Osteoblast (primary cell): Measurements from ENCODE around the gene CHCHD3. TPM values are rescaled to one million over a fixed set of nuclear protein-coding genes. Genes with fewer than 3 reads are reported as not detected.
A peak's percentile ranks its signal among the peaks of the same experiment; 100 is the strongest.
"Not testable (repeated sequence)": the region's sequence is repeated elsewhere in the genome, so short reads cannot be mapped to it uniquely, and the experiment has no call there.

Experiments
- DNase-seq: peaks from one replicate; pipeline ENCODE4 v3.0.0; 2011; ENCODE audit warnings: low spot score, mixed read lengths; ENCODE audit not compliant: insufficient read length; ENCODE audit errors: missing footprints
- H2AFZ ChIP-seq: 2 replicates; pipeline ENCODE4 v1.6.0; 2011; ENCODE audit warnings: mild to moderate bottlenecking, low read length
- H3K27ac ChIP-seq: 2 replicates; pipeline ENCODE4 v1.5.1; 2011; ENCODE audit warnings: mild to moderate bottlenecking, low read depth, low read length, moderate library complexity
- H3K27me3 ChIP-seq: 2 replicates; pipeline ENCODE4 v1.6.0; 2012; ENCODE audit warnings: mild to moderate bottlenecking, control low read depth, inconsistent platforms, low read length, moderate library complexity; ENCODE audit not compliant: insufficient read depth
- H3K36me3 ChIP-seq: 2 replicates; pipeline ENCODE4 v1.5.1; 2011; ENCODE audit warnings: mild to moderate bottlenecking, low read length, control low read depth, moderate library complexity; ENCODE audit not compliant: insufficient read depth
- H3K4me1 ChIP-seq: 2 replicates; pipeline ENCODE4 v1.5.1; 2011; ENCODE audit warnings: mild to moderate bottlenecking, low read length, control low read depth, moderate library complexity; ENCODE audit not compliant: insufficient read depth
- H3K4me2 ChIP-seq: 2 replicates; pipeline ENCODE4 v1.6.0; 2011; ENCODE audit warnings: mild to moderate bottlenecking, low read length; ENCODE audit not compliant: insufficient read depth
- H3K4me3 ChIP-seq: fragments of 200-600 bp; sonication (generic); 3 replicates; pipeline ENCODE4 v1.5.1; 2012; ENCODE audit warnings: mild to moderate bottlenecking, low read length, inconsistent platforms; ENCODE audit not compliant: insufficient read depth
- H3K79me2 ChIP-seq: 2 replicates; pipeline ENCODE4 v1.6.0; 2012; ENCODE audit warnings: mild to moderate bottlenecking, low read length, control low read depth, inconsistent platforms; ENCODE audit not compliant: insufficient read depth
- H3K9me3 ChIP-seq: 2 replicates; pipeline ENCODE4 v1.5.1; 2011; ENCODE audit warnings: low read depth, low read length, control low read depth
- H4K20me1 ChIP-seq: 2 replicates; pipeline ENCODE4 v1.6.0; 2012; ENCODE audit warnings: mild to moderate bottlenecking, low read length, control low read depth; ENCODE audit not compliant: insufficient read depth
- total RNA-seq: library from RNA; depleted of rRNA; stranded (reverse); fragments of >200 nt; gene quantifications from 2 replicates; pipeline ENCODE4 v1.2.3, GENCODE V29; 2012
- TF ChIP-seq, protein P1 (sequence below): IDR thresholded peaks from 2 replicates; pipeline ENCODE4 v1.5.1; 2011; ENCODE audit warnings: mild to moderate bottlenecking, low read depth, low read length, moderate library complexity; ENCODE audit errors: extremely low read depth

CHCHD3 gene
- total RNA-seq, 1 donor: 89.8 TPM

DNA sequence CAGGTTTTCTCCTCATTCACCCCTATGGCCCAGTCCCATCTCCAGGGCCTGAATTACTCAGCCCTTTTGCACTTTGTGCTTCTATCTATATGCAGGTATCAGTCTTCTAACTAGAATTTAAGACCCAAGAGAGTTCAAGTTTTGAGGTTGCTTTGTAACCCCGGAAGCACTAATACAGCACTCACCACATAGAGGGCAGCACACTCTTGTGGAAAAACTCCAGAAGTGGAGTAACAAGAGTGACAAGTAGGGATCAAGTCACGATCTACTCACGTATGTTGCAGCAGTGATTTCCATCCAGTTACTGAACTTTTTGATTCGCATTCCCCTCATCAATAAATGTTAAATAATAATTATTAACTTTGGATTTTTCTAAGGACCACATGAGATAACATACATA lies 151.0 kb downstream of the CHCHD3 start:
- Histone ChIP-seq H3K4me3 (no peak overlapping the region), H3K4me1 (peaks cover 13% of the 10 kb centered on the region), H3K9me3 (no peaks in the 10 kb centered on the region), H3K4me2 (no peak overlapping the region), H4K20me1 (peaks cover 8% of the 10 kb centered on the region), H3K27ac (no peak overlapping the region), H2AFZ (no peak overlapping the region), H3K27me3 (no peaks in the 10 kb centered on the region), H3K36me3 (no peaks in the 10 kb centered on the region), H3K79me2 (peaks cover under 1% of the 10 kb centered on the region)
- TF ChIP-seq, protein P1, sequence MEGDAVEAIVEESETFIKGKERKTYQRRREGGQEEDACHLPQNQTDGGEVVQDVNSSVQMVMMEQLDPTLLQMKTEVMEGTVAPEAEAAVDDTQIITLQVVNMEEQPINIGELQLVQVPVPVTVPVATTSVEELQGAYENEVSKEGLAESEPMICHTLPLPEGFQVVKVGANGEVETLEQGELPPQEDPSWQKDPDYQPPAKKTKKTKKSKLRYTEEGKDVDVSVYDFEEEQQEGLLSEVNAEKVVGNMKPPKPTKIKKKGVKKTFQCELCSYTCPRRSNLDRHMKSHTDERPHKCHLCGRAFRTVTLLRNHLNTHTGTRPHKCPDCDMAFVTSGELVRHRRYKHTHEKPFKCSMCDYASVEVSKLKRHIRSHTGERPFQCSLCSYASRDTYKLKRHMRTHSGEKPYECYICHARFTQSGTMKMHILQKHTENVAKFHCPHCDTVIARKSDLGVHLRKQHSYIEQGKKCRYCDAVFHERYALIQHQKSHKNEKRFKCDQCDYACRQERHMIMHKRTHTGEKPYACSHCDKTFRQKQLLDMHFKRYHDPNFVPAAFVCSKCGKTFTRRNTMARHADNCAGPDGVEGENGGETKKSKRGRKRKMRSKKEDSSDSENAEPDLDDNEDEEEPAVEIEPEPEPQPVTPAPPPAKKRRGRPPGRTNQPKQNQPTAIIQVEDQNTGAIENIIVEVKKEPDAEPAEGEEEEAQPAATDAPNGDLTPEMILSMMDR: peak; percentile 54
- DNase-seq: no peak

DNA sequence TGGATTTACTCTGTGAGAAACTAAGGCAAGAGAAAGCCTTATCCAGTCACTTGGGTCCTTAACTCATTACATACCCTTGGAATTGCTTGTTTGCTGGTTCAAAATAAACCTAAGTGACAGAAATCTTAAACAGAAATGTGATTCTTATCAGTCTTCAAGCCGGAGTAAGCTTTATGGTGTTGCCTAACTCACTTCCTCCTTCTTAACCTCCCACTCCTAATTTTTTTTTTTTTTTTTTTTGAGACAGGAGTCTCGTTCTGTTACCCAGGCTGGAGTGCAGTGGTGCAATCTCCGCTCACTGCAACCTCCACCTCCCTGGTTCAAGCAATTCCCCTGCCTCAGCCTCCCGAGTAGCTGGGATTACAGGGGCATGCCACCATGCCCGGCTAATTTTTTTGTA lies 151.9 kb downstream of the CHCHD3 start:
- H3K4me1 ChIP-seq: peaks cover 13% of the 10 kb centered on the region
- not testable (repeated sequence) for H3K36me3 ChIP-seq, H2AFZ ChIP-seq, H3K4me2 ChIP-seq, H3K9me3 ChIP-seq, H3K4me3 ChIP-seq, DNase-seq, H3K27ac ChIP-seq, H4K20me1 ChIP-seq, H3K79me2 ChIP-seq, H3K27me3 ChIP-seq

DNA sequence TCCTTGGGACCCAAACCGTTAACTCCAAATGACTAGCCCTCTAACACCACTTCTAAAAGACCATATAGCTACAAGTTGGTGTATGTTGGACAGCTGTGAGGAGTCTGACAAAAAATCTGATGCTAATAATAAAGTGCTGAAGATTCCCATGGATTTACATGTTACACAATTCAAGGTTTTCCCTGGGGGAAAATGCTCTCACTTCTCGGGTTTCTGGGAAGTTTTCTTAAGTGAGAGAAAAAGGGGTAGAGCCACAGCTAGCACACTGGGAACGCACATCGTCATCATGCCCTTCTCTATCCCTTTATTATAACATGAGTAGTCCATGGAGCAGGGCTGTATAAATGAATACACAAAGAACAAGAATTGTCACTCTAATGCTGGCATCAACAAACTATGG lies 162.1 kb downstream of the CHCHD3 start:
- H3K36me3 ChIP-seq: no peaks in the 10 kb centered on the region
- no peak for DNase-seq

DNA sequence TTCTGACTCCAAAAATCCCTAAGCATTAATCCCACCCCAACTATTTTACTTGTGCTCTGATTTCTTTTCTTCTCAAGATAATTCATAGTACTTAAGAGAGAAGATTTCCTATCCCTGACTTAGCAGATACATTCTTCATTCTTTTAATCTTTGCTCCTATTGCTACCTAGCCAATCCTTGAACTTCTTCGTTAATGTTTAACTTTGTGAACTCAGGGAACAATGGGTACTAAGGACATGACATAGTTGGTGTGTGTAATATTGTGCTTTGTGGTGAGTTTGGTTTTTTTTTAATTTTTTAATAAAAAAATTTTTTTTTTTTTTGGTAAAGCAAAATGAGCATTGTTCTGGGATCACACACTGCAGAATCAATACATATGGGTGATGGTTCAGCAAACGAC lies 166.2 kb downstream of the CHCHD3 start:
- H3K27me3 ChIP-seq: no peaks in the 10 kb centered on the region
- no peaks in the 10 kb centered on the region for H3K36me3 ChIP-seq
- H3K27ac ChIP-seq: no peak overlapping the region
- no peak overlapping the region for H3K4me3 ChIP-seq
- peaks cover 7% of the 10 kb centered on the region for H4K20me1 ChIP-seq
- H3K4me1 ChIP-seq: no peaks in the 10 kb centered on the region
- DNase-seq: no peak
- TF ChIP-seq, protein P1: no peak
- no peak overlapping the region for H3K4me2 ChIP-seq
- H3K79me2 ChIP-seq: no peaks in the 10 kb centered on the region
- no peak overlapping the region for H2AFZ ChIP-seq
- no peaks in the 10 kb centered on the region for H3K9me3 ChIP-seq

More for the DNA sequence above, 162.1 kb downstream of the CHCHD3 start:
- Histone ChIP-seq H3K9me3 (no peaks in the 10 kb centered on the region), H3K4me1 (no peaks in the 10 kb centered on the region), H3K27ac (no peak overlapping the region), H2AFZ (no peak overlapping the region), H4K20me1 (no peaks in the 10 kb centered on the region), H3K4me2 (no peak overlapping the region), H3K79me2 (peaks cover 4% of the 10 kb centered on the region), H3K4me3 (no peak overlapping the region), H3K27me3 (no peaks in the 10 kb centered on the region)
- TF ChIP-seq, protein P1: no peak
